ENCODE results near the gene MRPL10. TPM values are rescaled to one million over a fixed set of nuclear protein-coding genes. Genes with fewer than 3 reads are reported as not detected.

MRPL10 gene
- total and polyA plus RNA-seq, 10 of the 15 experiments (the other 5 are each of a cell fraction or from before 2014, with no cell fraction given), result 18.9 to 61.9 (median 47.3) TPM

- H2AFZ ChIP-seq (ENCODE audit: control insufficient read depth, low read depth, low read length), result no peak overlapping the region
- TF ChIP-seq SMAD1 (IDR thresholded peaks at IDR 0.05; ENCODE audit: low read depth, partially characterized antibody), result no peak
- TF ChIP-seq SPI1 (IDR thresholded peaks at IDR 0.05; ENCODE audit: borderline replicate concordance, insufficient read depth, low read depth, low read length), result no peak
- no peak for TF ChIP-seq MEF2A (IDR thresholded peaks at IDR 0.05; ENCODE audit: insufficient read depth, low read depth, low read length)
- H3K27me3 ChIP-seq (replicated peaks in 1 of 2; ENCODE audit: control insufficient read depth in 2 of 2, insufficient read depth in 2 of 2, low read length in 1 of 2), result no peaks in the 10 kb centered on the region
- H4K20me1 ChIP-seq (ENCODE audit: control insufficient read depth, insufficient read depth), result no peaks in the 10 kb centered on the region
- ChIA-PET RAD21 (ENCODE audit: unreplicated experiment) (no interaction called here), SMC1A (ENCODE audit: uncharacterized antibody, unreplicated experiment) (no interaction called here), POLR2A (interaction anchor here (0.5 kb wide), 1 partner anchor 699 kb away, joined by 3 read pairs; no protein-coding TSS in a partner anchor), CTCF (interaction anchor here (0.7 kb wide), 1 partner anchor 12 kb away, joined by 4 read pairs; no protein-coding TSS in a partner anchor)
- H3K27ac ChIP-seq (ENCODE audit: control insufficient read depth, insufficient read depth), result no peak overlapping the region
- FAIRE-seq (no peak), DNase-seq (ENCODE audit: low read depth, low spot score) (no peak), ATAC-seq (no peak)
- intact Hi-C loops (cut with micrococcal nuclease; ENCODE audit: unreplicated experiment), result no loop called here
- in situ Hi-C loops (cut with MboI), result no loop called here
- peaks cover 3 to 11% of the 10 kb centered on the region in 2 experiments; a peak in 3 of 4 replicates for H3K36me3 ChIP-seq (ENCODE audit: control insufficient read depth in 2 of 2, insufficient read depth in 2 of 2, low read length in 1 of 2)
- BruUV-seq (replicated peaks), result no TSS peak
- no peak overlapping the region for H3K4me2 ChIP-seq (ENCODE audit: control insufficient read depth, insufficient read depth)
- H3K79me2 ChIP-seq (ENCODE audit: control insufficient read depth, insufficient read depth, low read length), result peaks cover 7% of the 10 kb centered on the region; the same call in 1 of the 2 replicates
- peaks cover 6% of the 10 kb centered on the region for H3K4me1 ChIP-seq (ENCODE audit: control insufficient read depth, insufficient read depth, low read length)
- H3K9me3 ChIP-seq (replicated peaks; ENCODE audit: control insufficient read depth, insufficient read depth, low read length), result no peaks in the 10 kb centered on the region
- no peak overlapping the region for H3K9ac ChIP-seq (ENCODE audit: control insufficient read depth, insufficient read depth, low read length)
- 99% methylated on average over 10 of the region's 10 CpGs for WGBS (ENCODE audit: insufficient coverage, insufficient replicate concordance, low lambda C conversion rate, missing lambda C conversion rate)
- H3K4me3 ChIP-seq, result no peak overlapping the region
Observed at GRCh38 chr17:47816947-47817346, 14.4 kb downstream of the MRPL10 start.

GRCh38 chr17:47816111-47816735 lies 15.1 kb downstream of the MRPL10 start:
- H3K9ac ChIP-seq (ENCODE audit: control insufficient read depth, insufficient read depth, low read length), result no peak overlapping the region
- RAD21 ChIA-PET (ENCODE audit: unreplicated experiment), result no interaction called here
- CTCF ChIA-PET, result interaction anchor here (0.7 kb wide), 1 partner anchor 12 kb away, joined by 4 read pairs; no protein-coding TSS in a partner anchor
- H4K20me1 ChIP-seq (ENCODE audit: control insufficient read depth, insufficient read depth), result no peaks in the 10 kb centered on the region
- intact Hi-C loops (cut with micrococcal nuclease; ENCODE audit: unreplicated experiment), result no loop called here
- no TSS peak for BruUV-seq (replicated peaks)
- H3K4me3 ChIP-seq, result no peak overlapping the region
- SMC1A ChIA-PET (ENCODE audit: uncharacterized antibody, unreplicated experiment), result no interaction called here
- no peak overlapping the region for H3K27ac ChIP-seq (ENCODE audit: control insufficient read depth, insufficient read depth)
- in situ Hi-C loops (cut with MboI), result no loop called here
- no peak overlapping the region for H2AFZ ChIP-seq (ENCODE audit: control insufficient read depth, low read depth, low read length)
- peaks cover 3% of the 10 kb centered on the region; the same call in 1 of the 2 replicates for H3K79me2 ChIP-seq (ENCODE audit: control insufficient read depth, insufficient read depth, low read length)
- 97% methylated on average over 21 of the region's 21 CpGs for WGBS (ENCODE audit: insufficient coverage, insufficient replicate concordance, low lambda C conversion rate, missing lambda C conversion rate)
- no peak for DNase-seq (ENCODE audit: low read depth, low spot score)
- no peak for FAIRE-seq
- no peak overlapping the region for H3K4me2 ChIP-seq (ENCODE audit: control insufficient read depth, insufficient read depth)
- peaks cover 6% of the 10 kb centered on the region for H3K4me1 ChIP-seq (ENCODE audit: control insufficient read depth, insufficient read depth, low read length)
- POLR2A ChIA-PET, result interaction anchor here (0.5 kb wide), 1 partner anchor 699 kb away, joined by 3 read pairs; no protein-coding TSS in a partner anchor
- H3K9me3 ChIP-seq (replicated peaks; ENCODE audit: control insufficient read depth, insufficient read depth, low read length), result no peaks in the 10 kb centered on the region
- TF ChIP-seq TBL1XR1 (IDR thresholded peaks at IDR 0.05; ENCODE audit: low read depth, low read length), result no peak
- no peak for TF ChIP-seq NR2C1 (IDR thresholded peaks at IDR 0.05)
- H3K36me3 ChIP-seq (ENCODE audit: control insufficient read depth in 2 of 2, insufficient read depth in 2 of 2, low read length in 1 of 2), result peaks cover 3 to 11% of the 10 kb centered on the region in 2 experiments; a peak in 3 of 4 replicates
- no peak for ATAC-seq
- H3K27me3 ChIP-seq (replicated peaks in 1 of 2; ENCODE audit: control insufficient read depth in 2 of 2, insufficient read depth in 2 of 2, low read length in 1 of 2), result no peaks in the 10 kb centered on the region
